GM12872 (cell line): ENCODE data around the gene FBXL15.

ENCODE experiments used
- TF ChIP-seq, protein P1 (sequence below): IDR thresholded peaks from 3 replicates; pipeline ENCODE4 v1.5.1; 2011; ENCODE audit warnings: low read depth, mild to moderate bottlenecking, low read length, moderate library complexity; ENCODE audit not compliant: insufficient read depth

Gene FBXL15

DNA sequence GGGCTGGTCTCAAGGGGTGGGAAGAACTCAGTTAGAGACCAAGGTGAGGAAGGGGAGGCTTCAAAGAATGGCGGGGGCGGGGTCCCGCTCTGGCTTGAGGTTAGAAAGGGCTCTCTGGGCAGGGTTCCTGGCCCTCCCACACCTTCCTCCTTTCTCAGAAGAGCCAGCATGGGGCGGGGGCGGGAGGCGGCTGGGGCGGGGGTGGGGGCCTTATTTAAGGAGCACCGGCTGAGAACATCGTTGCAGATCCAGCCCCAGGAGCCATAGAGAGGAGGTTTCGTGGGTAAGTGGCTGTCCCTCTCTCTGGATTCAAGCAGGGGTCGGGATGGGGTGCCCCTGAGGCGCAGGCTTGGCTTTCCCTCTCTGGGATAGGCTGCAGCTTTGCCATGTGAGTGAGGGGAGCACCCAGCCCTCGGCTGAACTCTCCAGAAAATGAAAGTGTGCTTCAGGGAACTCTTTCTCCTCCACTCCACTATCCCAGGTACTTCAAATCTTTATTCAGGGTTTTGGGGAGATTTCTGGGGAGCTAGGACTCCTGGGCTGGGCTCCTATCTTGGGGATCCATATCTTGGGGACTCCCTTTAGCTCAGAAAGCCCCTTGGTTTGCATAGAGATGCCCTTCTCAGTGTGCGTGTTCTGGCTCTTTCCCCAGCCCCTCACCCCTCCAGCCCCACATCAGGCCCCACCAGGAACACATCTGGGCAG is 15.0 kb downstream of the FBXL15 start:
- TF ChIP-seq, protein P1, sequence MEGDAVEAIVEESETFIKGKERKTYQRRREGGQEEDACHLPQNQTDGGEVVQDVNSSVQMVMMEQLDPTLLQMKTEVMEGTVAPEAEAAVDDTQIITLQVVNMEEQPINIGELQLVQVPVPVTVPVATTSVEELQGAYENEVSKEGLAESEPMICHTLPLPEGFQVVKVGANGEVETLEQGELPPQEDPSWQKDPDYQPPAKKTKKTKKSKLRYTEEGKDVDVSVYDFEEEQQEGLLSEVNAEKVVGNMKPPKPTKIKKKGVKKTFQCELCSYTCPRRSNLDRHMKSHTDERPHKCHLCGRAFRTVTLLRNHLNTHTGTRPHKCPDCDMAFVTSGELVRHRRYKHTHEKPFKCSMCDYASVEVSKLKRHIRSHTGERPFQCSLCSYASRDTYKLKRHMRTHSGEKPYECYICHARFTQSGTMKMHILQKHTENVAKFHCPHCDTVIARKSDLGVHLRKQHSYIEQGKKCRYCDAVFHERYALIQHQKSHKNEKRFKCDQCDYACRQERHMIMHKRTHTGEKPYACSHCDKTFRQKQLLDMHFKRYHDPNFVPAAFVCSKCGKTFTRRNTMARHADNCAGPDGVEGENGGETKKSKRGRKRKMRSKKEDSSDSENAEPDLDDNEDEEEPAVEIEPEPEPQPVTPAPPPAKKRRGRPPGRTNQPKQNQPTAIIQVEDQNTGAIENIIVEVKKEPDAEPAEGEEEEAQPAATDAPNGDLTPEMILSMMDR = no peak

DNA sequence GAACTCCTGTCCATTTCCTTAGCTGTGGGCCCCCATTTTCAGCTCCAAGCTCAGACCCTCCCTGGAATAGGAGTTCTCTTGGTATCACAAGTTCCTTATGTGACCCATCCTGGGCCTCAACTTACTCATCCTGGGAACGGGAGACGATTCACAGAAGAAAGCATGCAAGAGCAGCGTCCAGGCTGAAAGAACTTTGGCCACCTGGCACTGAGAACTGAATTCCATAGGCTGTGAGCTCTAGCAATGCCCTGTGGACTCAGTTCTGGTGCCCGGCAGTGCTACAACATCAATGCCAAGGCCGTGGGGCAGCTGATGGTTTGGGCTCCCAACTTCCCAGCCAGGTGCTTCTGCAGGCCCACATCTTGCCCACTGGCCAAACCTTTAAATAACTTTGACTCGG is 15.7 kb downstream of the FBXL15 start:
- TF ChIP-seq, protein P1 = no peak

- TF ChIP-seq, protein P1 = no peak
These were observed 16.9 kb downstream of the FBXL15 start for GRCh38 chr10:102437515-102437914.

- TF ChIP-seq, protein P1 = no peak
These were observed 17.7 kb downstream of the FBXL15 start for GRCh38 chr10:102438374-102438773.

DNA sequence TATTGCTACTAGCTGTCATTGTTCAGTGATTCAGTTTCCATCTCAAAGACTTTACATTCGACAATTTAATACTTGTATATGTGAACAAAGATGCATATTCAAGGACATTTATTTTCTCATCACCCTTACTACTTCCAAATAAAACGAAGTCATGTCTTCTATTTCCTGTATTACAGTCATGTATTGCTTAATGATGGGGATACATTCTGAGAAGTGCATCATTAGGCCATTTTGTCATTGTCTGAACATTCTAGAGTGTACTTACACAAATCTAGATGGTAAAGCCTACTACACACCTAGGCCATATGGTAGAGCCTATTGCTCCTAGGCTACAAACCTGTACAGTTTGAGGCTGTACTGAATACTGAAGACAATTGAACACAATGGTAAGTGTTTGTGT is 24.2 kb downstream of the FBXL15 start:
- TF ChIP-seq, protein P1 = no peak

GRCh38 chr10:102449321-102450123 is 28.9 kb downstream of the FBXL15 start:
- TF ChIP-seq, protein P1 = no peak

DNA sequence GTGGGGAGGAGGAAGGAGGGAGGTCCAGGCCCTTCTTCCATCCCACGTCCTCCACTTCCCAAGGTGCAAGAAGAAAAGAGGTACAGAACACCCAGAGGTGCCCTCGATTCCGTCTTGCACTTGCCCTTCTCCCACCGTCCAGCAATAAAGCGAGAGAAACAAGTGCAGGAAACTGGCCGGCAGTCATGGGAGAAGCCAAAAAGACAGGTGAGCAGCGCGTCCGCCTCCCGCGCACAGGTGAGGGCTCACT is 29.4 kb downstream of the FBXL15 start:
- TF ChIP-seq, protein P1 = no peak
